Stimulated activated CD4-positive, alpha-beta T cell treated with anti-CD3 and anti-CD28 coated beads, Interleukin-2, amount 100 ng/mL, for 4 hours (primary cell): ENCODE data around the gene SPDYE2B.
"Not testable (repeated sequence)": the region's sequence is repeated elsewhere in the genome, so short reads cannot be mapped to it uniquely, and the experiment has no call there.

Source experiments
- DNase-seq: peaks from one replicate; pipeline ENCODE4 v3.0.0-alpha.2; 2020; ENCODE audit warnings: low read depth

SPDYE2B gene

DNA sequence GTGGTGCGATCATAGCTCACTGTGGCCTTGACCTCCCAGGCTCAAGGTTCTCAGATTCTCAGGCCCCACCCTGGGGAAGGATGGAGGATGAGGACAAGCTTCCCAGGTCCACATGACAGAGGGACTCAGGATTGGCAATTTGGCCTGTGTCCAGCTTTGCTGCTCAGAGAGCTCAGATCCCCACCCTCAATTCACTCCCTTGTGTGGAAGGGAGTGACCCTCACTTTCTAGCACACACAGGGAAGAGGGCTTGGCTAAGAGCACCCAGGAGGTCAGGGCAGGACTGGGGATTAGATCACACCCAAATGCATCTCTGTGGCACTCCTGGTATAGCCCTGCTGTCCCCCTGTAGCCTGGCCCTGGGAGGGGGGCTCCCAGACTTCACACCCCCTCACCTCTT, 6.7 kb upstream of the SPDYE2B start:
- DNase-seq, result not testable (repeated sequence)

DNA sequence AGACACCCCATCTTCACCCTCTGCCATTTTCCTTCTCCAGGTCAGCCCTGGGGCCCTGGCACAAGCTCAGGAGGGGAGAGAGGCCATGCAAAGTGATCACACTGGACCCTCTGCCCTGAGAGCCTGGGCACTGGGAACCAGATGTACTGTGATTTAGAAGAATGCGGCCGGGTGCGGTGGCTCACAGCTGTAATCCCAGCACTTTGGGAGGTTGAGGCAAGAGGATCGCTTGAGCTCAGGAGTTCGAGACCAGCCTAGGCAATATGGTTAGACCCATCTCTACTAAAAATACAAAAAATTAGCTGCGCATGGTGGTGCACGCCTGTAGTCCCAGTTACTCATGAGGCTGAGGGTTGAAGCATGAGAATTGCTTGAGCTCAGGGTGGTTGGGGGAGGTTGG, 2.3 kb upstream of the SPDYE2B start:
- not testable (repeated sequence) for DNase-seq

GRCh38 chr7:102664765-102665164, 14.6 kb downstream of the SPDYE2B start:
- not testable (repeated sequence) for DNase-seq

- DNase-seq, result not testable (repeated sequence)
These were observed 16.7 kb downstream of the SPDYE2B start for GRCh38 chr7:102666850-102667249.

GRCh38 chr7:102667523-102667922, 17.4 kb downstream of the SPDYE2B start:
- not testable (repeated sequence) for DNase-seq

DNA sequence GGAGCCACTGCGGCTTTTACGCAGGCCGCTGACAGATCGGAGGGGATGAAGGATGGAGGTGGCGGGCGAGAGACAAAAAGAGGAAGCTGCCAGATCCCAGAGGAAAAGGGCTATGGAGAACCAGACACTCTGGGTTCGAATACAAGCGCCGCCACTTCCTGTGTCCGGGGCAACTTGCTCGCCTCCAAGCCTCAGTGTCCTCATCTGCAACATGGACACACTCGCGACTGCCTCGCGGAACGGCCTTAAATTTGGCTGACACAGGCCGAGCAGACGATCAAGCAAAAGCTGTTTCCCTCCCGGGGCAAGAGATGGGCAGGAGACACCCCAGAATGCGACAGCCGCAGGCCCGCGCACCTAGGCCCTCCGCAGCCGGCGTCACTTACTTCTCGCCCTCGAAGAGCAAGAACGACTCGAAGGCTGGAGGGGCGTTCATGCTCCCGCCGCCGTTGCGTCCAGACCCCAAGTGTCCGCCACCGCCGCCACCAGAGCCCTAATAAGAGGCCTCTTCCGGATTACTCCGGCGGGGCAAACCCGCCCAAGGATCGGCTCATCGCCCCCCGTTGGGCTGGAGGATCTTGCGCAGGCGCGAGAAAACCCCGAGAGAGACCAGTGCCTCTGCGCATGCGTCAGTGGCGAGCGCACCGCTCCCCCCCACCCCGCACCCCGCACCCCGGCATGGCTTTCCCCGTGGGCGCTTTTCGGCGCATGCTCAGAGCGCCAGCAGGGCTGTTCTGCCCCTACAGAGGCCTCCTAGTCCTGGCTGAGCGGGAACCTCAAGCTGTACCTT, 21.2 kb downstream of the SPDYE2B start, which contains the start of gene POLR2J2:
Gene POLR2J2, minus strand, starts transcription at position 498 of the 790 bp plus-strand sequence. Its CDS starts 62 bp downstream, at position 436.
- not testable (repeated sequence) for DNase-seq

DNA sequence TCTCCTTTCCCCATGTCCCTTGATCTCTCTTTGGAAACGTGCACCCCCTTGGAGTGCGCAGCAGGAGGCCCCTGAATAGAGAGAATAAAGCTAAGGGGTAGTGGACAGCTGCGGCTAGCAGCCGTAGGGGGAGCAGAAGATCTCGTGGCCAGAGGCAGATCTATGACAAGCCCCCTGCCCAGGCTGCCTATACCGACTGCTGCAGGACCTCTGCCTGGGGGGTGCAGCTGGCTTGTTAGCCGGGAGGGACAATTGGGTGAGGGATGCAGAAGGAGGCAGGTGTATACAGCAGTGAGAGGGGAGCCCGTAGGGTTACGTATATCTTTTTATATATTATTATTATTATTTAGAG, 21.8 kb downstream of the SPDYE2B start:
- not testable (repeated sequence) for DNase-seq

DNA sequence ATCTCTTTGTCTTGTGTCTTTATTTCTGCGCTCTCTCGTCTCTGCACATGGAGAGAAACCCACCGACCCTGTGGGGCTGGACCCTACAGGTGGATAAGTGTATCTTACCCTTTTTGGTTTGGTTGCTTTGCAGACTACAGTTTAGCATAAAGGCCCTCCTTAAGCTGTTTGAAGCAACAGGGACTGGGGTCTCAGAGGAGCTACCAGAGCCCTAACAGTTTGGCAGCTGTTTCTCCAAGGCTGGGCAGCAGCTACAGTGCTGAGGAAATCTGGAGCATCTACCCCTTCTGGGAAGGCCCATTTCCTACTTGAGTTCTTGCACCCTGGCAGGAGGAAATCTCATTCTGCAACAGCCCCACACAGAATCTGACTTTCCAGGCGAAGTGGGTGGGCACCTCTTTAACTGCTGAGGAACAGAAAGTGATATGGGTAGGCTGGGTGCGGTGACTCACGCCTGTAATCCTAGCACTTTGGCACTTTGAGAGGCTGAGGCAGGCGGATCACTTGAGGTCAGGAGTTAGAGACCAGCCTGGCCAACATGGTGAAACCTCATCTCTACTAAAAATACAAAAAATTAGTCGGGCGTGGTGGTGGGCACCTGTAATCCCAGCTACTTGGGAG, 23.4 kb downstream of the SPDYE2B start:
- not testable (repeated sequence) for DNase-seq

GRCh38 chr7:102675545-102675944, 25.4 kb downstream of the SPDYE2B start:
- not testable (repeated sequence) for DNase-seq

DNA sequence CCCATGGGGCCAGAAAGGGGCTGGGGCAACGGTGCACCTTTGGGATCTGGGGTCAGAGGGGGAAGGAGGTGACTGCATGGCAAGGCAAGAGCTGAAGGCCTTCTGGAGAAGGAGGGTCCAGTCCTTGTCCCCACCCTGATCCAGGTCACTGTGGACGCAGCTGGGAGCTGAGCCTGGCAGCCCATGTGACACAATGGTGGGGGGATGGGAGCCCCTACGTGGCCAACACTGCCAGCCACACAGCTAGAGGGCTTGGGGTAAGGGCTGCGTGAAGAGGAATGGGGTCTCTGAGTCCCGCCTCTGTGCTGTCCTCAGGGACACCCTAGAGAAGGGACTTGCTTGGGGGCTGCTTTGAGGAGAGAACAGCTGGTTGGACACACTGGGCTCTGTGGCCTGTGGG, 30.7 kb downstream of the SPDYE2B start:
- DNase-seq, result not testable (repeated sequence)

GRCh38 chr7:102682560-102682959, 32.4 kb downstream of the SPDYE2B start:
- not testable (repeated sequence) for DNase-seq

DNA sequence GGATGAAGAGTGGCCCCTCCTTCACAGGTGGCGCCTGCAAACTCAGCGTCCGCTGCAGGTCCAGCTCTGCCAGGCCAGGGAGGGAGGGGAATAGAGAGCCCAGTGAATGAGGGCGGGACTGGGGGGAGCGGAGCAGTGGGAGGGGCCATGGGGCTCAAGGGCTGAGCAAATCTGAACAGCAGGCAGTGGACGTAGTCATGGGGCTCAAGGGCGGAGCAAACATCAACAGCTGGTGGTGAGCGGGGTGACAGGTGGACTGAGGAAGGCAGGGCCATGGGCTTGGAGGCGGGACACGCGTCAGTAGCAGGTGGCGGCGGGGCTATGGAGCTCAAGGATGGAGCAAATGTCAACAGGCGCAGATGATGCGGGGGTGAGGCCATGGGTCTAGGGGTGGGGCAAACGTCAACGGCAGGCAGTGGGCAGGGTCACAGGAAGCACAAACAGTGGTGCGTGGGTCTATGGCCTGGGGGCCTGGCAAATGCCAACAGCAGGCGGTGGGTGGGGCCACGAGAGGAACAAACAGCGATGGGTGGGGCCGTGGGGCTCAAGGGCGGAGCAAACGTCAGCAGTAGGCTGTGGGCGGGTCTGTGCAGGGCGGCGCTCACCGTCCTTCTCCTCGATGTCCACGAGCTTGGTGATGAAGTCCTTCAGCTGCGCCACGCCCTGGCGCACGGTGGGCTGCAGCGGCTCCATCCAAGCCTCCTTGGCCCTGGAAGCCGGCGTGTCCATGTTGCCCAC, 38.3 kb downstream of the SPDYE2B start:
- not testable (repeated sequence) for DNase-seq

GRCh38 chr7:102689436-102690282, 39.5 kb downstream of the SPDYE2B start:
- DNase-seq, result not testable (repeated sequence)

GRCh38 chr7:102690602-102691001, 40.5 kb downstream of the SPDYE2B start:
- not testable (repeated sequence) for DNase-seq

DNA sequence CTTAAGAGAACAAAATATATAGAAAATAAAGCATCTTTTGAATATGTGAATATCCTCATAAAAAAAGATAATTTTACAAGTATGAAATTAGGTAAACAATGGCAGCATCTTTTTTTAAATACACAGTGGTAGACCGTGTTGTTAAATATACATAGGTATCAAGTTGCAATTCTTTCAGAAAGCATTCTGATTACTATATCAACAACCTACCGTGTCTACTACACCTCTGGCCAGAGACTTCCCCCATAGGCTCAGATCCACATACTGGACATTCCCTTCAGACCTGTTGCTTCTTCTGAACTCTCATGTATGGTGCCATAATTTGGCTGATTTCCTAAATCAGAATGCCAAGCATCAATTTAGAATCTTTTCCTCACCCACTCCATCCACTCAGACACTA, 43.9 kb downstream of the SPDYE2B start:
- DNase-seq, result not testable (repeated sequence)

GRCh38 chr7:102695033-102695552, 45.0 kb downstream of the SPDYE2B start:
- DNase-seq, result not testable (repeated sequence)

DNA sequence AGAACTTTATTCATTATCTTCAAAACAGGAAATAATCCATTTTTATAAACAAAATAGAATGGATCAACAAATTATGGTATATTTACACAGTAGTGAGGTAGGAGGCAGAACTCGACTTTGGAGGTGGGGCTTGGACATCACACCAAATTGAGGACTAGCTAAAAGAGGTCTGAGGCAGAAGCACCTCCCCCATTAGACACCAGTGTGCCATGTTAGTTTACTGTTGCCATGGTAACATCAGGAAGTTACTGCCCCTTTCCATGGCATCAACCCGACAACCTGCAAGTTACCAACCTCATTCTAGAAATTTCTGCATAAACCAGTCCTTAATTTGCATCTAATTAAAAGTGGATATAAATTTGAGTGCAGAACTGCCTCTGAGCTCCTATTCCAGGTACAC, 45.9 kb downstream of the SPDYE2B start:
- not testable (repeated sequence) for DNase-seq

- DNase-seq, result not testable (repeated sequence)
These were observed 47.8 kb downstream of the SPDYE2B start for GRCh38 chr7:102697642-102698512.

- DNase-seq, result not testable (repeated sequence)
These were observed 49.0 kb downstream of the SPDYE2B start for GRCh38 chr7:102698962-102699750.
